NCI-H2227 treated with DMSO at 0.1 percent for 48 hours (cell line): ENCODE measurements around the gene LRFN5.
"Not testable (repeated sequence)": the region's sequence is repeated elsewhere in the genome, so short reads cannot be mapped to it uniquely, and the experiment has no call there.

Experiments
- DNase-seq: peaks from one replicate; lab custom pipeline; 2025; lab: John Stamatoyannopoulos, UW

Gene LRFN5

GRCh38 chr14:41899416-41899815 lies 292.7 kb downstream of the LRFN5 start:
- no peak for DNase-seq

- DNase-seq = no peak
Measured at GRCh38 chr14:41900644-41901043, 294.0 kb downstream of the LRFN5 start.

DNA sequence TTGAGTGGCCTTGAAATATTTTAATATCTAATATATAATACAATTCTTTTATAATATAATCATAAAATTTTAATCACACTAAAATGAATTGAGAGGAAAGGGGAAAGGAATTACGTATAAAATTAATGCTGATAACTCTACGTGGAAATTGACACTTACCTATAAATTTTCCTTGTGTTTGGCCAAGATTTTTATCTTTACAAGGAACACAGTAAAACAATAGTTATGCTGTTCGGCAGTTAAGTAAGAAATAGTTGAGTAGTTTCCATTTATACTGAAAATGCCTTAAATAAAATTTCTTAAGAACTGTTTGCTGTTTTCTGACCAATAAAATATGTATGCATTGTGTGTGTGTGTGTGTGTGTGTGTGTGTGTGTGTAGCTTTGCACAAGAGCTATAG lies 294.4 kb downstream of the LRFN5 start:
- no peak for DNase-seq

GRCh38 chr14:41905394-41905964 lies 298.8 kb downstream of the LRFN5 start:
- DNase-seq = no peak

GRCh38 chr14:41911155-41911554 lies 304.5 kb downstream of the LRFN5 start:
- DNase-seq = not testable (repeated sequence)

GRCh38 chr14:41913398-41913797 lies 306.7 kb downstream of the LRFN5 start:
- DNase-seq = no peak

DNA sequence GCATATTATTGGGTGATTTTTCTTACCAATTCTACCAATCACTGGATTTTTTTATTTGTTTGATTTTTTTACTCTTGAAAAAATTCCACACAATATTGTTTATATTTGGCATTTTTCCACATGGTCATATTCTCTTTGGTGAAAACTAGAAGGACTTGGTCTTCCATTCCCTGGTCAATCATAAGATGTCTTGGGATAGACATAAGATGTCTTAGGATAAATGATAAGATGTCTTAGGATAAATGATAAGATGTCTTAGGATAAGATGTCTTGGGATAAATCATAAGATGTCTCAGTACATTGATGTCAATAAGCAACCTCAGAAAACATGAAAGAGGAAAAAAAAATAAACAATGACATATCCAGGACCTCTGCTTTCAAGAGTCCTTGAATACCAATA lies 309.1 kb downstream of the LRFN5 start:
- no peak for DNase-seq

- DNase-seq = no peak
Measured at GRCh38 chr14:41916313-41916712, 309.6 kb downstream of the LRFN5 start.

DNA sequence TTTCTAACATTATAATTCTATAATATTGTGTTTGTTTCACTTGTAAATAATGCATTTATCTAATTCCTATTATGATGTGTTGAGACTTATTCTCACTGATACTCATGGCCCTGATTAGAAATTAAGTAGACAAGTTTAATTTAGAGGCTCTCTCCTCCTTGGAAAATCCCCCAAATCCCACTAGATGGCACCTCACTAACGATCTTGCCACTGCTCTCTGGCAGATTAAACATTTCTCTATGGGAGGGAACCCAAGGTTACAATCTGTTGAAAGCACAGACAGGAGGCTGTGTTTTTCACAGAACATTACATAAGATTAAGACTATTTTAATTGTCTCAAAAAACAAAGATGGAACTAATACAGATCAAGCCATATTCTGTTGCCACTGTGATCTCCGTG lies 318.7 kb downstream of the LRFN5 start:
- no peak for DNase-seq

GRCh38 chr14:41950428-41951151 lies 343.9 kb downstream of the LRFN5 start:
- no peak for DNase-seq
